Liver (tissue), 3 donors: ENCODE measurements around the gene TYMP.

Source experiments
- ATF3 ChIP-seq: IDR thresholded peaks from 2 replicates; pipeline ENCODE4 v1.6.1; 2016; ENCODE audit warnings: antibody characterized with exemption
- CTCF ChIP-seq: fragments of 150-350 bp; IDR thresholded peaks from 2 replicates; pipeline ENCODE4 v1.5.1; 2017; ENCODE audit warnings: improper control_type of control experiment, low read depth, low read length; ENCODE audit not compliant: missing input control
- EGR1 ChIP-seq, 2 donors: IDR thresholded peaks; 2 replicates each; pipeline ENCODE4 v1.6.1; 2016 to 2018; ENCODE audit warnings: antibody characterized with exemption in 2 of 2, low read depth in 2 of 2
- GABPA ChIP-seq, 2 donors: IDR thresholded peaks in 1 of 2; conservative IDR thresholded peaks in 1 of 2; 2 replicates each; pipeline ENCODE4 v1.6.1; 2016; ENCODE audit warnings: antibody characterized with exemption in 2 of 2, mild to moderate bottlenecking in 1 of 2, moderate library complexity in 1 of 2
- HNF4A ChIP-seq, 2 donors: conservative IDR thresholded peaks; 2 replicates each; pipeline ENCODE4 v1.6.1; 2016; ENCODE audit warnings: antibody characterized with exemption in 2 of 2, mild to moderate bottlenecking in 2 of 2
- JUND ChIP-seq, 2 donors: IDR thresholded peaks; 2 replicates each; pipeline ENCODE4 v1.6.1; 2016; ENCODE audit warnings: antibody characterized with exemption in 2 of 2
- RAD21 ChIP-seq, 2 donors: IDR thresholded peaks; 2 replicates each; pipeline ENCODE4 v1.6.1; 2016; ENCODE audit warnings: antibody characterized with exemption in 2 of 2, mild to moderate bottlenecking in 2 of 2
- REST ChIP-seq: IDR thresholded peaks from 2 replicates; pipeline ENCODE4 v1.6.1; 2016; ENCODE audit warnings: antibody characterized with exemption, mild to moderate bottlenecking
- TAF1 ChIP-seq: conservative IDR thresholded peaks from 2 replicates; pipeline ENCODE4 v1.6.1; 2016; ENCODE audit warnings: antibody characterized with exemption, mild to moderate bottlenecking
- YY1 ChIP-seq: IDR thresholded peaks from 2 replicates; pipeline ENCODE4 v1.6.1; 2016; ENCODE audit warnings: antibody characterized with exemption, mild to moderate bottlenecking
- ZBTB33 ChIP-seq: IDR thresholded peaks from 2 replicates; pipeline ENCODE4 v1.6.1; 2016; ENCODE audit warnings: antibody characterized with exemption
- donor health status: healthy.
- donor health status: healthy.

GRCh38 chr22:50561401-50562358 lies 31.9 kb upstream of the TYMP start:
- TF ChIP-seq CTCF (no peak), EGR1 (IDR thresholded peaks at IDR 0.05; ENCODE audit: low read depth in 2 of 2) (no peak), RAD21 (IDR thresholded peaks at IDR 0.05) (no peak), ATF3 (no peak), TAF1 (no peak), YY1 (no peak), ZBTB33 (no peak), REST (no peak), JUND (IDR thresholded peaks at IDR 0.05) (no peak), HNF4A (conservative IDR thresholded peaks at IDR 0.05) (no peak), GABPA (IDR thresholded peaks at IDR 0.05 in 1 of 2, conservative IDR thresholded peaks at IDR 0.05 in 1 of 2) (no peak)
